ENCODE measurements around the gene PERCC1. TPM values are rescaled to one million over a fixed set of nuclear protein-coding genes. Genes with fewer than 3 reads are reported as not detected.

The PERCC1 gene
- total RNA-seq, 2 experiments from 2014 or later = 0.30 TPM; not detected in 1

GRCh38 chr16:1441391-1441829 lies 10.5 kb downstream of the PERCC1 start:
- no peak overlapping the region for H3K27ac Mint-ChIP-seq
- intact Hi-C loops (cut with DNase I, micrococcal nuclease) = no loop called here
- ATAC-seq (ENCODE audit: poor library complexity) (no peak), DNase-seq (no peak)
- no peaks in the 10 kb centered on the region for H3K27me3 Mint-ChIP-seq
- Histone ChIP-seq H3K9me3 (ENCODE audit: control insufficient read depth in 1 of 2, insufficient read depth in 1 of 2, low read length in 2 of 2) (no peaks in the 10 kb centered on the region), H3K36me3 (ENCODE audit: insufficient read depth, low read length) (peaks cover 5% of the 10 kb centered on the region), H3K4me1 (ENCODE audit: insufficient read depth, low read length) (no peaks in the 10 kb centered on the region), H3K27ac (ENCODE audit: low read depth in 1 of 2, low read length in 2 of 2) (no peak overlapping the region), H3K27me3 (ENCODE audit: control insufficient read depth in 1 of 2, insufficient read depth in 2 of 2, low read length in 2 of 2) (no peaks in the 10 kb centered on the region), H3K4me3 (ENCODE audit: low read length) (no peak overlapping the region)
- POLR2A ChIA-PET = no interaction called here
- no peak overlapping the region for H3K4me3 Mint-ChIP-seq
- H3K9me3 Mint-ChIP-seq = no peaks in the 10 kb centered on the region
- CTCF ChIA-PET = no interaction called here
- TF ChIP-seq CTCF (IDR thresholded peaks at IDR 0.05) = no peak
- no peaks in the 10 kb centered on the region for H3K4me1 Mint-ChIP-seq (ENCODE audit: low read depth)
- H3K36me3 Mint-ChIP-seq (ENCODE audit: low read depth) = no peaks in the 10 kb centered on the region

DNA sequence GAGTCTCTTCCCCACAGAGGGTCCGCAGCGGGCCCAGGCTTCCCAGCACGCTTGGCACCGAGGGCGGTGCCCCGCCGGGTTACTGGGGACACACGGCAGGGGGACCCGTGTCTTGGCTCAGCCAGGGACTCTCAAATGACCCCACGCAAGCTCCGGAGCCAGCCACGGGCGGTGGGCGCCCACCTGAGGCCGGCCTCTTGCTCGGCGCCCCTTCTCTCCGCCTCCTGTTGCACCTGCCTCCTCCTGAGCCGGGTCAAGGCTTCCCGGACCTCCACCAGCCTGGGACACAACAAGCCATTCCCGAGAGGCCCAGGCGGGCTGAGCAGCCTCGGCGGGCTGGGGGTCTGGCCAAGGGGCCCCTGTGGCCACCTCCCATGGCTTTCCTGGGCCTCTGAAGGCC lies 11.8 kb downstream of the PERCC1 start:
- no peak overlapping the region for H3K4me3 ChIP-seq (ENCODE audit: low read length)
- Mint-ChIP-seq H3K27me3 (no peaks in the 10 kb centered on the region), H3K9me3 (no peaks in the 10 kb centered on the region), H3K27ac (no peak overlapping the region), H3K4me1 (ENCODE audit: low read depth) (no peaks in the 10 kb centered on the region), H3K36me3 (ENCODE audit: low read depth) (no peaks in the 10 kb centered on the region), H3K4me3 (no peak overlapping the region)
- H3K27me3 ChIP-seq (ENCODE audit: control insufficient read depth in 1 of 2, insufficient read depth in 2 of 2, low read length in 2 of 2) = no peaks in the 10 kb centered on the region
- ATAC-seq (ENCODE audit: poor library complexity) (no peak), DNase-seq (no peak)
- peaks cover 9% of the 10 kb centered on the region for H3K36me3 ChIP-seq (ENCODE audit: insufficient read depth, low read length)
- CTCF ChIA-PET = no interaction called here
- POLR2A ChIA-PET = no interaction called here
- intact Hi-C loops (cut with DNase I, micrococcal nuclease) = no loop called here
- no peaks in the 10 kb centered on the region for H3K9me3 ChIP-seq (ENCODE audit: control insufficient read depth in 1 of 2, insufficient read depth in 1 of 2, low read length in 2 of 2)
- no peak for TF ChIP-seq CTCF (IDR thresholded peaks at IDR 0.05)
- no peak overlapping the region for H3K27ac ChIP-seq (ENCODE audit: low read depth in 1 of 2, low read length in 2 of 2)
- H3K4me1 ChIP-seq (ENCODE audit: insufficient read depth, low read length) = no peaks in the 10 kb centered on the region

DNA sequence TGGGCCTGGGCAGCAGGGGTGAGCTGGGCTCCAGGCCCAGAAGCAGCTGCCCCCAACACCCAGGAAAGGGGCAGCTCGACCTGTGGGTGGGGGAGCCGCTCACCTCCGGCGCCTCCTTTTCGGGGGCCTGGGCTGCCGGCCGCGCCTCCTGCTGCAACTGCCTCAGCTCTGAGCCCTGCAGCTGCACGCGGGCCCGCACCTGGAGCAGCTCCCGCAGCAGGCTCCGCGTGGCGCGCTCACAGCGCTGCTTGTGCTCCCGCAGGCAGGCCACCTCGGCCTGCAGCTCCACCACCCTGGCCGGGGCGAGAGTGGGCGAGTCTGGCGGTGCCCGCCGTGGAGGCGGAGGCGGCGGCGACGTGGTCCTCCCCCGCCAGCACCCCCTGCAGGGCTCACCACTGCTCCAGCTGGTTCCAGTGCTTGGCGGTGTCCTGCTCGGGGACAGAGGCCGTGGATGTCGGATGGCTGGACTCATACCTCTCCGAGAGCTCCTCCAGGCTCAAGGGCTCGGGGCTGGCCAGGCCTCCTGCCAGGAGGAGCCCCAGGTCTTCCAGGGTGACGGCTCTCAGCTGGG lies 12.6 kb downstream of the PERCC1 start:
- Mint-ChIP-seq H3K27ac (no peak overlapping the region), H3K4me1 (ENCODE audit: low read depth) (no peaks in the 10 kb centered on the region), H3K36me3 (ENCODE audit: low read depth) (peaks cover 6% of the 10 kb centered on the region), H3K4me3 (no peak overlapping the region), H3K27me3 (no peaks in the 10 kb centered on the region), H3K9me3 (no peaks in the 10 kb centered on the region)
- Histone ChIP-seq H3K9me3 (ENCODE audit: control insufficient read depth in 1 of 2, insufficient read depth in 1 of 2, low read length in 2 of 2) (no peaks in the 10 kb centered on the region), H3K4me3 (ENCODE audit: low read length) (no peak overlapping the region), H3K36me3 (ENCODE audit: insufficient read depth, low read length) (peaks cover 17% of the 10 kb centered on the region), H3K27me3 (ENCODE audit: control insufficient read depth in 1 of 2, insufficient read depth in 2 of 2, low read length in 2 of 2) (no peaks in the 10 kb centered on the region), H3K4me1 (ENCODE audit: insufficient read depth, low read length) (no peaks in the 10 kb centered on the region), H3K27ac (ENCODE audit: low read depth in 1 of 2, low read length in 2 of 2) (no peak overlapping the region)
- ChIA-PET CTCF (no interaction called here), POLR2A (no interaction called here)
- intact Hi-C loops (cut with DNase I, micrococcal nuclease) = no loop called here
- ATAC-seq (ENCODE audit: poor library complexity) (no peak), DNase-seq (no peak)
- TF ChIP-seq CTCF (IDR thresholded peaks at IDR 0.05) = no peak
